Astrocyte of the spinal cord (primary cell): ENCODE results near the gene PAK5.

Experiments
- DNase-seq: peaks from one replicate; pipeline ENCODE4 v3.0.0; 2011; ENCODE audit warnings: low read depth, low spot score
- H3K4me3 ChIP-seq: 2 replicates; pipeline ENCODE4 v1.5.1; 2011; ENCODE audit warnings: low read depth, mild to moderate bottlenecking, low read length, moderate library complexity
- in situ Hi-C: cut with HindIII; loops from 2 replicates; pipeline ENCODE4 v1.10.0; 2017; ENCODE audit warnings: low sequenced_read_pairs
- TF ChIP-seq, protein P1 (sequence below): IDR thresholded peaks from 2 replicates; pipeline ENCODE4 v1.5.1; 2012; ENCODE audit warnings: low read depth, mild to moderate bottlenecking, low read length, inconsistent platforms

PAK5 gene

DNA sequence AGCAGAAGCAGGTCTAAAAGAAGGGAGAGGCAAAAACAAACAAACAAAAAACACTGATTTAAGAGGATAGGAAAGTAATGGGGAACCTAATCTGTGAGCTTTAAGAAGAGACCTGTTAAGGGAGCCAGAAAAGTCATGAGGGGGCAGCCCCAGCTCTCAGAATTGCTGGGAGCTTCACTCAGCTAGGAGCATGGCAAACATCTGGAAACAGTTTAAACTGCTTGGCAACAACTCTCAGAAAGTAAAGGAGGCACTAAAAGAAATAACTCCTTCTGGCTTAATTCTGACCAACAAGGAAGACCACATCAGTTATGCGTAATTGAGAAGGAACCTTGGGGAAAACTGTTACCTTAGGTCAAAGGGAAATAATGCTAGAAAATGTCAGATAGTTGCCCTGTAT, 203.1 kb downstream of the PAK5 start:
- TF ChIP-seq, protein P1, sequence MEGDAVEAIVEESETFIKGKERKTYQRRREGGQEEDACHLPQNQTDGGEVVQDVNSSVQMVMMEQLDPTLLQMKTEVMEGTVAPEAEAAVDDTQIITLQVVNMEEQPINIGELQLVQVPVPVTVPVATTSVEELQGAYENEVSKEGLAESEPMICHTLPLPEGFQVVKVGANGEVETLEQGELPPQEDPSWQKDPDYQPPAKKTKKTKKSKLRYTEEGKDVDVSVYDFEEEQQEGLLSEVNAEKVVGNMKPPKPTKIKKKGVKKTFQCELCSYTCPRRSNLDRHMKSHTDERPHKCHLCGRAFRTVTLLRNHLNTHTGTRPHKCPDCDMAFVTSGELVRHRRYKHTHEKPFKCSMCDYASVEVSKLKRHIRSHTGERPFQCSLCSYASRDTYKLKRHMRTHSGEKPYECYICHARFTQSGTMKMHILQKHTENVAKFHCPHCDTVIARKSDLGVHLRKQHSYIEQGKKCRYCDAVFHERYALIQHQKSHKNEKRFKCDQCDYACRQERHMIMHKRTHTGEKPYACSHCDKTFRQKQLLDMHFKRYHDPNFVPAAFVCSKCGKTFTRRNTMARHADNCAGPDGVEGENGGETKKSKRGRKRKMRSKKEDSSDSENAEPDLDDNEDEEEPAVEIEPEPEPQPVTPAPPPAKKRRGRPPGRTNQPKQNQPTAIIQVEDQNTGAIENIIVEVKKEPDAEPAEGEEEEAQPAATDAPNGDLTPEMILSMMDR: no peak
- in situ Hi-C loops: no loop called here
- H3K4me3 ChIP-seq: no peak overlapping the region
- no peak for DNase-seq

DNA sequence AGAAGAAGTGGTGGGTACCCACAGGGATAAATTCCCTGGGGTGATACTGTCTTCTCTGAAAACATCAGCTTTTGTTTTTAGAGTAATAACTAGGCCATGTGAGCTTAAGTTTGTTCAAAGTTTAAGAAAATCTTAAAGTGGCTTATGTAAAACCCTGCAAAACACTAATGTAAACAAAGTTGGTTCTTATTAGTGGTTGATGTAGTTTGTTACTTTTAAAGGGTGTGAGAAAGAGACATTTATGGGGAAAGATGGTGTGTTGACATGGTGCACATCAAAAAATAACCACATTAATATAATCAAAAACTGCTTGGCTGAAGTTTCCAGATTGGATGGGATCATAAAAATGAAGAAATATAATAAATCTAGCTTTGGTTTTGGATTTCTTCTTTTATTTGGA, 204.5 kb downstream of the PAK5 start:
- no peak for DNase-seq
- no peak overlapping the region for H3K4me3 ChIP-seq
- TF ChIP-seq, protein P1: no peak
- in situ Hi-C loops: no loop called here

DNA sequence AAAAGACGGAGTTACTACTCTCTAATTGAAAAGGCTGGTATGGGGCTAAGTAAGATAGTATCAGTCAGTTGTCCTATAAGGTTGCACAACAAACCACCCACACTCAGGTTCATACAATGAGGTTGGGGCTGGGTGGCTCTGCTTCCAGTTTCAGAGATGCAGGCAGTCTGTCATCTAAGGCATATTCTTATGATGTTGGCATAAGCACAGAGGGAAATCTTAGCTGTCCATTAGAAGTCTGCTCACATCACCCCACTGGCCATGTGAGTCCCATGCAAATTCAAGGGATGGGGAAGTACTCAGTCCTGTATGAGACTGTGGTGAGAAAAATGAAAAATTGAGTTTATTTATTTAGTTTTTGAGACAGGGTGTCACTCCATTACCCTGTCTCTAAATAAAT, 205.9 kb downstream of the PAK5 start:
- no peak overlapping the region for H3K4me3 ChIP-seq
- no peak for DNase-seq
- TF ChIP-seq, protein P1: no peak
- in situ Hi-C loops: no loop called here

DNA sequence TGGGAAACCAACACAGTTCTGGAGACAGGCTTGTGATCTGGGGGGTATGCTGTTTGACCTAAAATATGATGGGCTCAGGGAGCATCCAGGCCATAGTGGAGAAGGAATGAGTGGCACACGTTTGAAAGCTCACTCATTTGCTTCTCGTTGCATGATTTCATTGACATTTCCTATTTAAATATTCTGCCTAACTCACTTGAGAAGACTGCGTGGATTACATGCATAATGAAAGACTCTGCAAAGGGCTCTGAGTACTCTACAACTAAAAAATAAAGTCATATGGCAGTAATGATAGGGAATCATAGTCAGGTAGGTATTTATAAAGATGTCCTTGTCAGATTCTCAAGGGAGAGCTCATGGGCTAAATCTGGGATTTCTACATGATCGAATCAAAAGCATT, 206.6 kb downstream of the PAK5 start:
- TF ChIP-seq, protein P1: no peak
- in situ Hi-C loops: no loop called here
- no peak overlapping the region for H3K4me3 ChIP-seq
- no peak for DNase-seq

DNA sequence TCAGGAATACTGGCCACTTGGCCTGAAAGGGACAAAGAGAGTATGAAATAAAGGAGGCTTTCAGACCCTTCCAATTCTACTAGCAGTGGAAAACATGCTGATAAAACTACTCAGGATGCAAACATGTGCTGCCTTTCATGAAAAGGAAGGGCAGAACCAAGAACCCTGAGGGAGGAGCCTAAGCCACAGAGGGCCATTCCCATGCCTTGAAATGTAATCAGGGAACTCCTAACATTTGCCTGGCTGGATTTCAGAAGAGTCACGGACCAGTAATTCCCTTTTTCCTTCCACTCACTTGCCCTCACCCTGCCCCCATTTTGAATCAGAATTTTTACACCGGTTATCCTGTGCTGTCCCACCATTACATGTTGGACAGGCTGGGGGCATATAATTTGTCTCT, 208.3 kb downstream of the PAK5 start:
- H3K4me3 ChIP-seq: no peak overlapping the region
- DNase-seq: no peak
- TF ChIP-seq, protein P1: no peak
- in situ Hi-C loops: no loop called here

DNA sequence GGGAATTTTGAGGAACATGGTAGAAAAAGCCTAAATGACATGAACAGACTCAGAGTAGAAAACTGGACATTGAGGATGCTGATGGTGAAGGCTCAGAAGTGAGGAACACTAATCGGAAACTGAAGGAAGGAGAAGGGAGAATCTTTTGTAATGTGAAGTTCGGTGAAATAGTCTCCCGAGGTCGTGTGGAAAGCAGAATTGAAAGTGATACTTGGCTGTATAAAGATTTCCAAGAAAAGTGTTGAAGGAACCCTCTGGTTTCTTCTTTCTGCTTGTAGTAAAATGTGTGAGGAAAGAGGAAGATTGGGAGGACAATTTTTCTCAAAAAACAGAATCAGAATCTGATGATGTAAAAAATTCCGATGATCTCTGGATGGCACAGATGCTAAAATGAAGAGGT, 209.0 kb downstream of the PAK5 start:
- in situ Hi-C loops: no loop called here
- no peak for DNase-seq
- TF ChIP-seq, protein P1: no peak
- no peak overlapping the region for H3K4me3 ChIP-seq

DNA sequence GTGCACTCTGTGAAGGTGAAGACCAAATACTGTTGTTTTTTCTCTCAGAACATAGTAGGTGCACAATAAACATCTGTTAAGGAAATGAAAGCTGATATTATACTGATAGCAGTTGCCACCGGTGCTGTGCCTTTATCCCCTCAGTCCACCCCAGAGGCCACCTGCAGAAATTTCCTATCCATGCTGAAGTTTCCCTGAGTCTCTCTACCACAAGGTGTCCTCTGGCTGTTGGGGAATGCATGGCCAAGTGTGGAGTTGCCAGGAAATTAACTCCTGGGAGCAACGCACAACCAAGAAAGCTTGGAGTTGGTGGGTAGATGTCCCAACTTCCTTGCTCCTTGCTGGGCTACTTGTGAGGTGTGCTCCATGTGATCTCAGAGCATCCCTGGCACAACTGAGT, 210.3 kb downstream of the PAK5 start:
- DNase-seq: no peak
- in situ Hi-C loops: no loop called here
- TF ChIP-seq, protein P1: no peak
- H3K4me3 ChIP-seq: no peak overlapping the region
